HK-2 (cell line): ENCODE data around the gene TIMM9.
"Not testable (repeated sequence)": the region's sequence is repeated elsewhere in the genome, so short reads cannot be mapped to it uniquely, and the experiment has no call there.

Experiments used
- DNase-seq: peaks from one replicate; pipeline ENCODE4 v3.0.0-alpha.2; 2018; ENCODE audit not compliant: unreplicated experiment

TIMM9 gene

GRCh38 chr14:58398495-58398894 is 28.8 kb downstream of the TIMM9 start:
- no peak for DNase-seq

GRCh38 chr14:58397156-58397555 is 30.2 kb downstream of the TIMM9 start:
- DNase-seq = no peak

GRCh38 chr14:58395812-58396788 is 31.2 kb downstream of the TIMM9 start, which contains the start of gene TOMM20L:
Gene TOMM20L, plus strand, starts transcription at chr14:58395930. Its CDS starts 28 bp downstream, at chr14:58395958.
- peak; percentile 63 for DNase-seq

- DNase-seq = no peak
Observed at GRCh38 chr14:58395562-58395811, 31.8 kb downstream of the TIMM9 start.

- DNase-seq = no peak
Observed at GRCh38 chr14:58390830-58391229, 36.5 kb downstream of the TIMM9 start.

- DNase-seq = no peak
Observed at GRCh38 chr14:58376791-58377190, 50.5 kb downstream of the TIMM9 start.

GRCh38 chr14:58368956-58369355 is 58.4 kb downstream of the TIMM9 start:
- no peak for DNase-seq

GRCh38 chr14:58367296-58367695 is 60.0 kb downstream of the TIMM9 start:
- DNase-seq = no peak

- DNase-seq = no peak
Observed at GRCh38 chr14:58364316-58364715, 63.0 kb downstream of the TIMM9 start.

- no peak for DNase-seq
Observed at GRCh38 chr14:58362798-58363412, 64.4 kb downstream of the TIMM9 start.

- DNase-seq = not testable (repeated sequence)
Observed at GRCh38 chr14:58362272-58362671, 65.1 kb downstream of the TIMM9 start.
